Measurements from ENCODE around the gene MYADM.
"Not testable (repeated sequence)": the region's sequence is repeated elsewhere in the genome, so short reads cannot be mapped to it uniquely, and the experiment has no call there.

The MYADM gene

DNA sequence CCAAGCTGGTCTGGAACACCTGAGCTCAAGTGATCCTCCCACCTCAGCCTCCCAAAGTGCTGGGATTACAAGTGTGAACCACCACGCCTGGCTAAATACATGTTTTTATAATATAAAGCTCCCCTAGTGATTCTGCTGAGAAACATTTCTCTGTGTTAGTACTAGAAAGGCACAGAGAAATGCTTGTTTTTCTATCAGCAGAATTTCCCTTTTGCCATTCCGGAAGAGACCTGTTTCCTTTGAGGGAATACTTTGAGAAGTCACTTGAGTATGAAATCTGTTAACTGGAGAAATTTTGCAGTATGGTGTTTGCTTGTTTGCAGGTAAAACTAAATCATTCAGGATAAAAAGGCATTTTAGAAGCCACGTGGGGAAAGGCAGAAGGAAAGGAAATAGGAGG is 39.2 kb upstream of the MYADM start:
- no peak for DNase-seq (ENCODE audit: low spot score)
- TF ChIP-seq, protein P1, sequence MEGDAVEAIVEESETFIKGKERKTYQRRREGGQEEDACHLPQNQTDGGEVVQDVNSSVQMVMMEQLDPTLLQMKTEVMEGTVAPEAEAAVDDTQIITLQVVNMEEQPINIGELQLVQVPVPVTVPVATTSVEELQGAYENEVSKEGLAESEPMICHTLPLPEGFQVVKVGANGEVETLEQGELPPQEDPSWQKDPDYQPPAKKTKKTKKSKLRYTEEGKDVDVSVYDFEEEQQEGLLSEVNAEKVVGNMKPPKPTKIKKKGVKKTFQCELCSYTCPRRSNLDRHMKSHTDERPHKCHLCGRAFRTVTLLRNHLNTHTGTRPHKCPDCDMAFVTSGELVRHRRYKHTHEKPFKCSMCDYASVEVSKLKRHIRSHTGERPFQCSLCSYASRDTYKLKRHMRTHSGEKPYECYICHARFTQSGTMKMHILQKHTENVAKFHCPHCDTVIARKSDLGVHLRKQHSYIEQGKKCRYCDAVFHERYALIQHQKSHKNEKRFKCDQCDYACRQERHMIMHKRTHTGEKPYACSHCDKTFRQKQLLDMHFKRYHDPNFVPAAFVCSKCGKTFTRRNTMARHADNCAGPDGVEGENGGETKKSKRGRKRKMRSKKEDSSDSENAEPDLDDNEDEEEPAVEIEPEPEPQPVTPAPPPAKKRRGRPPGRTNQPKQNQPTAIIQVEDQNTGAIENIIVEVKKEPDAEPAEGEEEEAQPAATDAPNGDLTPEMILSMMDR (IDR thresholded peaks at IDR 0.05; ENCODE audit: borderline replicate concordance, control extremely low read depth, extremely low read depth, insufficient read depth, missing control alignments): no peak
- in situ Hi-C loops (cut with MboI; ENCODE audit: low sequenced_read_pairs, unreplicated experiment): no loop called here

DNA sequence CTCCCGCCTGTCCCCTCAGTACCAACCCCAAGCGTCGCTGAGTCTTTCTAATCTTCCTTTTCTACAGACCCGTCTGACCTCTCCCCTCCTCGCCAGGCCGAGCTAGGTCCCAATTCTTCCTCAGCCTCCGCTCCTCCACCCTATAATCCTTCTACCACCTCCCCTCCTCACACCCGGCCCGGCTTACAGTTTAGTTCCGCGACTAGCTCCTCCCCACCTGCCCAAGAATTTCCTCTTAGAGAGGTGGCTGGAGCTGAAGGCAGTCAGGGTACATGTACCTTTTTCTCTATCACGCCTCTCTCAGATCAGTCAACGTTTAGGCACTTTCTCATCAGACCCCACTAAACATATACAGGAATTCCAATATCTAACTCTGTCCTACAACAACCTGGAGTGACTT is 34.8 kb upstream of the MYADM start:
- in situ Hi-C loops (cut with MboI; ENCODE audit: low sequenced_read_pairs, unreplicated experiment); DNase-seq (ENCODE audit: low spot score): not testable (repeated sequence)

DNA sequence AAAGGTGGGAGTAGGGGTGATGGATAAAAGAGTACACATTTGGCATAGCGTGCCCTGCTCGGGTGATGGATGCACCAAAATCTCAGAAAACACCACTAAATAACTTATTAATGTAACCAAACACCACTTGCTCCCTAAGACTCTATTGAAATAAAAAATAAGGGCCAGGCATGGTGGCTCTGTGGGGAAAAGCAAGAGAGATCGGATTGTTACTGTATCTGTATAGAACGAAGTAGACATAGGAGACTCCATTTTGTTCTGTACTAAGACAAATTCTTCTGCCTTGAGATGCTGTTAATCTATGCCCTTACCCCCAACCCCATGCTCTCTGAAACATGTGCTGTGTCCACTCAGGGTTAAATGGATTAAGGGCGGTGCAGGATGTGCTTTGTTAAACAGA is 29.2 kb upstream of the MYADM start:
- DNase-seq (ENCODE audit: low spot score): not testable (repeated sequence)

DNA sequence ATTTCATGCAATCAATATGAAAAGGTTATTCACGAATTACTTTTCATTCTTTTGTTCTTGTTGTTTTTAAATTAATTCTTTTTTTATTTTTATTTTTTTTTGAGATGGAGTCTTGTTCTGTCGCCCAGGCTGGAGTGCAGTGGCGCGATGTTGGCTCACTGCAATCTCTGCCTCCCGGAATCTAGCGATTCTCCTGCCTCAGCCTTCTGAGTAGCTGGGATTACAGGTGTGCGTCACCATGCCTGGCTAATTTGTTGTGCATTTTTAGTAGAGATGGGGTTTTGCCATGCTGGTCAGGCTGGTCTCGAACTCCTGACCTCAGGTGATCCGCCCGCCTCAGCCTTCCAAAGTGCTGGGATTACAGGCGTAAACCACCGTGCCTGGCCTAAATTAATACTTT is 27.4 kb upstream of the MYADM start:
- in situ Hi-C loops (cut with MboI; ENCODE audit: low sequenced_read_pairs, unreplicated experiment): loop anchor here (10.0 kb wide), 1 partner anchor 185 kb away; no protein-coding TSS in a partner anchor
- DNase-seq (ENCODE audit: low spot score): not testable (repeated sequence)

More for the DNA sequence above, 29.2 kb upstream of the MYADM start:
- in situ Hi-C loops (cut with MboI; ENCODE audit: low sequenced_read_pairs, unreplicated experiment): not testable (repeated sequence)

DNA sequence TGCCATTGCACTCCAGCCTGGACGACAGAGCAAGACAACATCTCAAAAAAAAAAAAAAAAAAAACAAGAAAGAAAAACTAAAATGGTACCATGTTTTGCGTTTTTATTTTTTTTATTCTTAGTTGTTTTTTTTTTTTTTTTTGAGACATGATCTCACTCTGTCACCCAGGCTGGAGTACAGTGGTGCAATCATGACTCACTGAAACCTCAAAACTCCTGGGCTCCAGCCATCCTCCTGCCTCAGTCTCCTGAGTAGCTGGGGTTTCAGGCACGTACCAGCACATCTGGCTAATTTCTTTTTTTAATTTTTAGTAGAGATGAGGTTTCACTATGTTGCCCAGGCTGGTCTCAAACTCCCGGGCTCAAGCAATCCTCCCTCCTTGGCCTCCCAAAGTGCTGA is 26.8 kb upstream of the MYADM start:
- in situ Hi-C loops (cut with MboI; ENCODE audit: low sequenced_read_pairs, unreplicated experiment): loop anchor here (10.0 kb wide), 1 partner anchor 184 kb away; no protein-coding TSS in a partner anchor
- not testable (repeated sequence) for DNase-seq (ENCODE audit: low spot score)

DNA sequence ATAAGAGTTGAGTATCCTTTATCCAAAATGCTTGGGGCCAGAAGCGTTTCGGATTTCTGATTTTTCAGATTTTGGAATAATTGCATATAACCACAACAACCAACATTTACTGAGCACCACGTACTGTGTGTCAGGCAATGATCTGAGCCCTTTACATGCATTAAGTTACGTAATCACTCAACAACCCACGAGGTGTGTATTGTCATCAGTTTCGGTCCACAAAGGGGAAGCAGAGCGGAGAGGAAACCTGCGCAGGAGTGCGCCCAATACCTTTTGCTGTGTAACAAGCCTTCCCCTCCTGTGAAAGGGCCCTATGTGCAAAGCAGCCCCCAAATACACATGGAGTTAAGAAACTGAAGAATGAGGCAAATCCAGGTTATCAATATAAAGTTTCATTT is 22.8 kb upstream of the MYADM start:
- in situ Hi-C loops (cut with MboI; ENCODE audit: low sequenced_read_pairs, unreplicated experiment): loop anchor here (10.0 kb wide), 1 partner anchor 180 kb away; no protein-coding TSS in a partner anchor
- TF ChIP-seq, protein P1 (IDR thresholded peaks at IDR 0.05; ENCODE audit: borderline replicate concordance, control extremely low read depth, extremely low read depth, insufficient read depth, missing control alignments): no peak
- no peak for DNase-seq (ENCODE audit: low spot score)

DNA sequence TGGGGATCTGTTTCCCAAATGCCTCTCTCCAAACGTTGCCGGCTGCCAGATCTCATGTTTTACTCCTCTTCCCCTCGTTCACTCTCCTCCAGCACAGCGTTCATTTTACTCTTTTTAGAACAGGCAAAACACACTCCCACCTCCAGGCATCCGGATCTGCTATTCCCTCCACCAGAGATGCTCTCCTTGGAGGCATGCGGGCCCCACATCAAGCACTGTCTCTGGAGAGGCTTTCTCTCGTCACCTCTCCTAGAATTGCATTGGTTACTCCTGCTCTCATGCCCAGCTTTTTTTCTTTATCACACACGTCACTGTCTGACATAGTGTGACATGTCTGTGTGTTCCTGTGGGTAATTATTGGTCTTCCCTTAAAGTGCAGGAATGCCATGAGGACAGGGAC is 20.1 kb upstream of the MYADM start:
- no peak for DNase-seq (ENCODE audit: low spot score)
- in situ Hi-C loops (cut with MboI; ENCODE audit: low sequenced_read_pairs, unreplicated experiment): loop anchor here (10.0 kb wide), 1 partner anchor 177 kb away; no protein-coding TSS in a partner anchor
- TF ChIP-seq, protein P1 (IDR thresholded peaks at IDR 0.05; ENCODE audit: borderline replicate concordance, control extremely low read depth, extremely low read depth, insufficient read depth, missing control alignments): no peak

DNA sequence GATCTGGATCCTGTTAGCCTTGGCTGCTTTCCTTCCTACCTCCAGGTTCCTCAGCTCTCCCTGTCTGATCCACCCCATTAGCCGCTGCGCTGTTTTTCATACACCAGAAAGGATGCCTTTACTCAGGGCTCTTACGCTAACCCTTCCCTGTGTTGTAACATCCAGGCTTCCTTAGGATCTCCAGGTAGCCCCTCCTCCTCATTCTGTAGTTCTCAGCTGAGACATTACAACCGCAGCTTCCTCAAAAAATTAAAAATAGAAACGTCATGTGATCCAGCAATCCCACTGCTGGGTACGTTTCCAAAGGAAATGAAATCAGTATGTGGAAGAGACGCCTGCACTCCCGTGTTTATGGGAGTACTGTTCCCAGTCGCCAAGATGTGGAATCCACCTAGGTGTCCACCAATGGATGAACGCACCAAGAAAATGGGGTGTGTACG is 18.4 kb upstream of the MYADM start:
- TF ChIP-seq, protein P1 (IDR thresholded peaks at IDR 0.05; ENCODE audit: borderline replicate concordance, control extremely low read depth, extremely low read depth, insufficient read depth, missing control alignments): no peak
- no peak for DNase-seq (ENCODE audit: low spot score)
- in situ Hi-C loops (cut with MboI; ENCODE audit: low sequenced_read_pairs, unreplicated experiment): loop anchor here (10.0 kb wide), 1 partner anchor 176 kb away; no protein-coding TSS in a partner anchor

DNA sequence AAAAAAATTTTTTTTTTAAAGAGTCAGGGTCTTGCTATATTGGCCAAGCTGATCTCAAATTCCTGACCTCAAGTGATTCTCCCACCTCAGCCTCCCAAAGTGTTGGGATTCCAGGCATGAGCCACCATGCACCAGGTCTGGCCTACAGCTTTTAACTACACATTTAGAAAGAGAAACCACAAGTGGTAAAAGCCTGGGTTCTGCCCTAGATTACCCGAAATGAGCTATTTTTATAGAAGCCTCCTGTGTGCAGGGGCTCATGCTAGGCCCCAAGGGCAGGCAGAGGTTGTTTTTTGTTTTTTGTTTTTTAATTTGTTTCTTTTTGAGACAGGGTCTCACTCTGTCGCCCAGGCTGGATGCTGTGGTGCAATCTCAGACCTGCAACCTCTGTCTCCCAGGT is 14.0 kb upstream of the MYADM start:
- in situ Hi-C loops (cut with MboI; ENCODE audit: low sequenced_read_pairs, unreplicated experiment): no loop called here
- peak; percentile 24 for DNase-seq (ENCODE audit: low spot score)
- TF ChIP-seq, protein P1 (IDR thresholded peaks at IDR 0.05; ENCODE audit: borderline replicate concordance, control extremely low read depth, extremely low read depth, insufficient read depth, missing control alignments): no peak
